Stimulated activated CD4-positive, alpha-beta T cell treated with anti-CD3 and anti-CD28 coated beads, Interleukin-12 subunit alpha, Interleukin-12 subunit beta, amount 100 ng/mL, for 24 hours (primary cell): ENCODE results near the gene ZBP1.

ENCODE experiments used
- DNase-seq, 2 experiments: peaks; one replicate each; pipeline ENCODE4 v3.0.0-alpha.2; 2020; ENCODE audit warnings: low read depth in 2 of 2

ZBP1 gene, protein sequence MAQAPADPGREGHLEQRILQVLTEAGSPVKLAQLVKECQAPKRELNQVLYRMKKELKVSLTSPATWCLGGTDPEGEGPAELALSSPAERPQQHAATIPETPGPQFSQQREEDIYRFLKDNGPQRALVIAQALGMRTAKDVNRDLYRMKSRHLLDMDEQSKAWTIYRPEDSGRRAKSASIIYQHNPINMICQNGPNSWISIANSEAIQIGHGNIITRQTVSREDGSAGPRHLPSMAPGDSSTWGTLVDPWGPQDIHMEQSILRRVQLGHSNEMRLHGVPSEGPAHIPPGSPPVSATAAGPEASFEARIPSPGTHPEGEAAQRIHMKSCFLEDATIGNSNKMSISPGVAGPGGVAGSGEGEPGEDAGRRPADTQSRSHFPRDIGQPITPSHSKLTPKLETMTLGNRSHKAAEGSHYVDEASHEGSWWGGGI

GRCh38 chr20:57620274-57620990 lies at the start of gene ZBP1:
TSS of gene ZBP1 (minus strand) at chr20:57620426. CDS start at chr20:57620295, 131 bp downstream.
- no peak for DNase-seq

DNA sequence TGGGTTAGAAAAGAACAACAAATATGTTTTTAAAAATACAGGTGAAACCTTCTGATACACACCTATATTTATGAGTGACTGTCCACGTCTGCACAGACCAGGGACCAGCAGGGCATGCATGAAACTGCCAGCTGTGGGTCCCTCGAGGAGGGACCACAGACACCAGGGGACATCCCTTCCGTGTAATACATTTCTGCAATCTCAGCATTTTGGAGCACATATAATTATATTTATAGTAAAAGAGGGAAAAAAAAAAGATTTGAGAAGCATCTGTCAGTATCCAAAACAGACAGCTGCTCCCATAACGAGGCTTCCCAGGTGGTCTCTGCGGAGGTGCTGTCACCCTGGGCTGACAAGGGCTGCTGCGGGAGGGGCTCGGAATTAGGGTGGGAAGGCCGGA lies 49.4 kb upstream of the ZBP1 start:
- no peak for DNase-seq

GRCh38 chr20:57667924-57668782 lies 47.9 kb upstream of the ZBP1 start:
- DNase-seq: no peak

GRCh38 chr20:57667388-57667787 lies 47.2 kb upstream of the ZBP1 start:
- DNase-seq: no peak

GRCh38 chr20:57666834-57667157 lies 46.6 kb upstream of the ZBP1 start:
- no peak for DNase-seq

DNA sequence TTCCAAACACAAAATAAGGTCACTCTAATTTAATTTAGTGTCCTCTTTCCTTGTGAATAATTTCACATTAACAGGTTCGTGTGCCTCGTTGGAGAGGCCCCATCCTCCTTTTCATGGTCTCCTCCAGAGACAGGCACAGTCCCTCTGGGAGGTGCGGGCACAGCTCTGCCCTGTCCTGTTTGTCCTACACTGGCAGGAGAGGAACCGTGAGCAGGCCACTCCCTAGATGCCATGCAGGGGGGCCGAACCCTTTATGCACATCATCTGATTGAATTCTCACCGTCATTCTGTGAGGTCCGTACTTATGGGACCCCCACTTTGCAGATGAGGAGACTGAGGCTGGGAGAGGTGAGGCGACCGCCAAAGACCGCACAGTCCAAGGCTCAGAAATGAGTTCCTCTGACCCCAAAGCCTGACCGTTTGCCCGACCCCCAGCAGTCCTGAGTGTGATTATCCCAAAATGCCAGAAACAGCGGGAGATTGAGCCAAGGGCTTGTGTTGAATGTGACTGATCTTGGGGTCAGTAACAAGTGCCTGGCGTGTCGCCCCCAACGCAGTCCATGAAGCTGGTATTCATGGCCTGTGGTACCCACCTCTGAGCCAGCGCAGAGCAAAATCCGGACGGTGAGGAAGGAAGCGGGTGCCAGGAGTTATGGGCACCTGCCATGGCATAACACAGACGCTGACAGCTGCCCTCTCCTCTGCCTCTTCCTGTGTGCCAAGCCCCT lies 46.0 kb upstream of the ZBP1 start:
- no peak for DNase-seq

DNA sequence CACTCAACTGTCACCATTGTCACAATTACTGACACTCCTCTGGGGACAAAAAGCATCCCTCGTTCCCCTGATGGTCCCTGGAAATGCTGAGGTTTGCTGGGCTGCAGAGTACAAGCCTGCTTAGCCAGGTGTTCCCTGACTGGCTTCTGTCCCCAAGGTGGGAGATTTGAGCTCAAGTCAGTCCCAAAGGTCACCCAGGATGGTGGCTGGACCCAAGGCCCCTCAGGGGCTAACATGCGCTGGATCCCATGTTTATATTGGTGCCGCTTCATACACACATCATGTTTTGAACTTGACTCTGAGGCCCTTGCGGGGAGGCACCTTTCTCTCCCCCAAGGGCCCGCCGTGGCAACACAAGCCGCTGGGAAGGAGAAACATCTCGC lies 45.4 kb upstream of the ZBP1 start:
- no peak for DNase-seq

DNA sequence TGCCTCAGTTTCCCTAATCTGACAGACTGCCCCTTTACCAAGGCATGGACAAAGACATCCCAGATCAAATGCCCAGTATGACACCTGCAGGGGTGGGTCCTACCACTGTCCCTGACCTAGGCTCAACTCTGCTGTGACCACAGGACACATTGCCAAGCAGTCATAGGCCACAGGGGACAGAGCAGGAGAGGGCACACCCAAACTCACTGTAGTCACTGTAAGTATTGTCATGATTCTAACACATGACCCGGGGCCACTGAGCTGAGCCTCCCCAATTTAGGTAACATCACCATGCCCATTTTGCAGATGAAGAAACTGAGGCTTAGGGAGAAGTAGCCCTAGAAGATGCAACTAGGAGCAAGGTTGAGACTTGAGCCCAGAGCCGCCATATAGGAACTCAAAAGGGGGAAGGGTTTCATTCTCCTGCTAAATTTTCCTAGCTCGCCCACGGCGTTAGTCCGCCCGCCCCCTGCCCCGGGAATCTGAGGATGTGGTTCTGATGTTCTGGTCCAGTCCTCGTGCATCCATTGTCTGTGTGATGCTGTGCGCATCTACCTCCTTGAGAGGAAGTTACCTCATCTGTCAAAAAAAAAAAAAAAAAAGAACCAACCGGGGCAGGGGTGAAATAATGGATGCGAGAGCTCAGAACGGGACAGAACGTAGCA lies 44.8 kb upstream of the ZBP1 start:
- DNase-seq: no peak

- DNase-seq: no peak
Observed at GRCh38 chr20:57664476-57664875, 44.2 kb upstream of the ZBP1 start.

- DNase-seq: no peak
Observed at GRCh38 chr20:57663681-57664451, 43.6 kb upstream of the ZBP1 start.

DNA sequence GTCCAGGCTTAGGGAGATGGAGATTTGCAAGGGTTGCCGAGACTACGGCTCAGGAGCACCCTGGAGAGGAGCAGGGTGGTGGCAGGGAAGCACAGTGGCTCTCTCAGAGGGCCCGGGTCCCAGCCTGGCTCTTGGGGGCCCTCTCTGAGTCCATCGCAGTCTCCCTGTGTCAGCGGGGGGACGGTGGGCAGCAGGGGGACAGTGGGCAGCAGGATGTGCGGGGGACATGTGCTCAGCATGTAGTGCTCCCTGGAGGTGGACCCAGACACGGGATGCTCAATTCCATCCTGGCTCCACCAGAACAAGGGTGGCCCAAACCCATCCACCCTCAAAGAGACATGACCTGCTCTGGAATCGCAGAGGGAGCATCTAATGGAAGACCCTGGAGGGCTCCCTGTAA lies 43.0 kb upstream of the ZBP1 start:
- DNase-seq: no peak

DNA sequence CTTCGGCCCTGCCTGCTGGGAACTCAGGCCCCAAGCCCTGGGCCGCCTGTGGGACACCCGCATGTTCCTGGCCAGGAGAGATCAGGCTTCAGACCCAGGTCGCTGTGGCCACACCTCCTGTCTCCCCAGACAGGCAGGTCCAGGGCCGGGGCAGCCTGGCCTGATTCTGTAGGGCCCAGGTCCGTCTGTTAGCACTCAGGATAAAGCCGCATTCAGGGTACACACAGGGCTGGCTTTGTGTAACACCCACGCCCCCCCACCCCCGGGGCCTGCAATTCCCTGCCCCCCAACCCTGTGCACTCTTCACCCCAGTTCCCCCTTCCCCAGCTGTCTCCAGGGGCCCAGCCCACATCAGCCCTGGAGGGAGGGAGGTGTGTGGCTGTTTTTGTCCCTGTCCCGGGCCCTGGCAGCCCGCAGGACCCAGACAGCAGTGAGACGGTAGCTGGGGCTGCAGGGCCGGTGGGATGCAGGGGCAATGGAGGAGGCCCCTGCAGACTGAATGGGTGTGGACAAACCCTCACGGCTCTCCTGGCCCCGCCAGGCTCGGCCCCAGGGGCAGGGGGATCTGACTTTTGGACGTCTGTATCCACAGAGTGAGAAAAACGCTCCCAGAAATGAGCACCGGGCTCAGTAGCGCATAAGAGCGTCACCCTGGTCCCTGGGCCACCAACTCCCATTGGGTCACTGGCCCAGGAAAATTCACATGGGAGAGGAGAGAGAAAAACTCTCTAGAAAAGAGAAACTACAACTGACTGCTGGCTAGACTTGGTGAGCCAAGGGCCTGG lies 42.4 kb upstream of the ZBP1 start:
- DNase-seq: no peak

- no peak for DNase-seq
Observed at GRCh38 chr20:57661746-57662455, 41.7 kb upstream of the ZBP1 start.

- no peak for DNase-seq
Observed at GRCh38 chr20:57660922-57661745, 40.9 kb upstream of the ZBP1 start.

GRCh38 chr20:57660181-57660921 lies 40.1 kb upstream of the ZBP1 start:
- no peak for DNase-seq

DNA sequence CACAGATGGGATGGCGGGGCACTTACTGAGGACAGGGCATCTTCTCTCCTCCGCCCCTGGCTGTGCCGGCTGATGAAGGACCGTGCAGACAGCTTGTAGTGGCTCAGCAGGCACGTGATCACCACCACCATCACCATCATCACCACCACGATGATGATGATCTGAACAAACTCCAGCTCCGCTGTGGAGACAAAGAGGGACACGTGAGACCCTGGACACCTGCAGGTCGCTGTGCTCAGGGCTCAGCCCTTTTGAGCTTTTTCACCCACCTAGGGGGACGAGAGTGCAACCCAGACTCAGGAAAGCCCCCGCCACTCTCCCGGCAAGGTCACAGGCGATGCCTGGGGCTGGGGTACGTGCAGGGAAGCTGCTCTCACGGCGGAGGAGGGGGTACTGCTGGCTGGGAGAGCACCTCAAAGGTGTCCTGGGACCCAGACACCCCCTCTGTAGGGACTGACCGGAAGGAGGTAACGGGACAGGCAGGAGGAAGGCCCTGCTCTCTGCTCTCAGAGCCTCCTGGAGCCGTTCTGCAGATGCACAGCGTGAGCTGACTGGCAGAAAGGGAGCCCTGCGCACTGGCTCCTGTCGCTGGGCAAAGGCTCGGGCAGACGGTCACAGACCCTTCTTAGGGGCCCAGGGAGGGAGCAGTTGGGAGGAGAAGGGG lies 39.4 kb upstream of the ZBP1 start:
- no peak for DNase-seq
